Parathyroid adenoma (tissue), 2 donors: ENCODE results near the gene DPY19L3.

Experiments used
- H2AFZ ChIP-seq: fragments of 300-600 bp; sonication (generic); one replicate; pipeline ENCODE4 v1.7.0; 2017; ENCODE audit warnings: antibody characterized with exemption, mild to moderate bottlenecking
- H3K27ac ChIP-seq: fragments of 300-600 bp; sonication (generic); one replicate; pipeline ENCODE4 v1.7.0; 2017
- H3K27me3 ChIP-seq: fragments of 300-600 bp; sonication (generic); one replicate; pipeline ENCODE4 v1.7.0; 2017; ENCODE audit warnings: low read length; ENCODE audit not compliant: control insufficient read depth, insufficient read depth
- H3K36me3 ChIP-seq: fragments of 300-600 bp; sonication (generic); one replicate; pipeline ENCODE4 v1.7.0; 2017; ENCODE audit warnings: low read length; ENCODE audit not compliant: control insufficient read depth, insufficient read depth
- H3K4me1 ChIP-seq: fragments of 300-600 bp; sonication (generic); one replicate; pipeline ENCODE4 v1.7.0; 2017; ENCODE audit warnings: control low read depth
- H3K4me2 ChIP-seq: fragments of 300-600 bp; sonication (generic); one replicate; pipeline ENCODE4 v1.7.0; 2017; ENCODE audit warnings: low read length
- H3K4me3 ChIP-seq: fragments of 300-600 bp; sonication (generic); one replicate; pipeline ENCODE4 v1.7.0; 2017; ENCODE audit warnings: low read depth, low read length
- H3K79me2 ChIP-seq: fragments of 300-600 bp; sonication (generic); one replicate; pipeline ENCODE4 v1.7.0; 2017; ENCODE audit warnings: control low read depth
- H3K9ac ChIP-seq: fragments of 300-600 bp; sonication (generic); one replicate; pipeline ENCODE4 v1.7.0; 2017; ENCODE audit warnings: mild to moderate bottlenecking
- H3K9me3 ChIP-seq: fragments of 300-600 bp; sonication (generic); one replicate; pipeline ENCODE4 v1.7.0; 2017; ENCODE audit warnings: low read length; ENCODE audit not compliant: control insufficient read depth
- TF ChIP-seq, protein P1 (sequence below): fragments of 300-600 bp; sonication (generic); IDR thresholded peaks from one replicate; pipeline ENCODE4 v1.7.0; 2017; ENCODE audit warnings: antibody characterized with exemption, mild to moderate bottlenecking
- donor health status: primary hyperparathyroidism.

Gene DPY19L3

GRCh38 chr19:32403291-32403995 lies 2.1 kb upstream of the DPY19L3 start:
- H3K27ac ChIP-seq: no peak overlapping the region
- peaks cover 1% of the 10 kb centered on the region for H3K36me3 ChIP-seq
- H3K27me3 ChIP-seq: no peaks in the 10 kb centered on the region
- no peak overlapping the region for H3K4me3 ChIP-seq
- H3K9me3 ChIP-seq: no peaks in the 10 kb centered on the region
- TF ChIP-seq, protein P1, sequence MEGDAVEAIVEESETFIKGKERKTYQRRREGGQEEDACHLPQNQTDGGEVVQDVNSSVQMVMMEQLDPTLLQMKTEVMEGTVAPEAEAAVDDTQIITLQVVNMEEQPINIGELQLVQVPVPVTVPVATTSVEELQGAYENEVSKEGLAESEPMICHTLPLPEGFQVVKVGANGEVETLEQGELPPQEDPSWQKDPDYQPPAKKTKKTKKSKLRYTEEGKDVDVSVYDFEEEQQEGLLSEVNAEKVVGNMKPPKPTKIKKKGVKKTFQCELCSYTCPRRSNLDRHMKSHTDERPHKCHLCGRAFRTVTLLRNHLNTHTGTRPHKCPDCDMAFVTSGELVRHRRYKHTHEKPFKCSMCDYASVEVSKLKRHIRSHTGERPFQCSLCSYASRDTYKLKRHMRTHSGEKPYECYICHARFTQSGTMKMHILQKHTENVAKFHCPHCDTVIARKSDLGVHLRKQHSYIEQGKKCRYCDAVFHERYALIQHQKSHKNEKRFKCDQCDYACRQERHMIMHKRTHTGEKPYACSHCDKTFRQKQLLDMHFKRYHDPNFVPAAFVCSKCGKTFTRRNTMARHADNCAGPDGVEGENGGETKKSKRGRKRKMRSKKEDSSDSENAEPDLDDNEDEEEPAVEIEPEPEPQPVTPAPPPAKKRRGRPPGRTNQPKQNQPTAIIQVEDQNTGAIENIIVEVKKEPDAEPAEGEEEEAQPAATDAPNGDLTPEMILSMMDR: no peak
- no peaks in the 10 kb centered on the region for H3K4me1 ChIP-seq
- H2AFZ ChIP-seq: no peak overlapping the region
- H3K79me2 ChIP-seq: no peaks in the 10 kb centered on the region
- no peak overlapping the region for H3K9ac ChIP-seq
- H3K4me2 ChIP-seq: no peak overlapping the region

DNA sequence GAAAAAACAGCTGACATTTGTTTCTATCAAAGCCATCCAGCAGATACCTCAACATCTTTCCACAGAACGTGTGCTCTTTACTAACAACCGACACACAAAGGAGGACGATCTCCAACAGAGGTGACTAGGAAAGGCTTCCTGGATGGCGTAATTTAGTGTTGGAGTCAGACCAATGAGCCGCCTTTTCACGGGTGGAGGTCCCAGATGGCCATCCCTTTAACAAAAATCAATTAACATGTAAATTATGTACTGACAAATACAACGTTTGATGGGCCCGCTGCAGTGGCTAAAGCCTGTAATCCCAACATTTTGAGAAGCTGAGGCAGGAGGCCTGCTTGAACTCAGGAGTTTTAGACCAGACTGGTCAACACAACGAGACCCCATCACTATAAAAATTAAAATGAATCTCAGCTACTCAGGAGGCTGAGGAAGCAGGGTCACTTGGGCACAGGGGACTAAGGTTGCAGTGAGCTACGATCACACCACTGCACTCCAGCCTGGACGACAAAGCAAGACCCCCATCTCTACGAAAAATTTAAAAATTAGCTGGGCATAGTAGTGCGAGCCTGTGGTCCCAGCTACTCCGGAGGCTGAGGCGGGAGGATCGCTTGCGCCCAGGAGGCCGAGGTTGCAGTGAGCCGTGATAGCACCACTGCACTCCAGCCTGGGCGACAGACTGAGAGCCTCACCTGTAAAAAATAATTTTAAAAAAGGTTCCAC lies 1.2 kb upstream of the DPY19L3 start:
- Histone ChIP-seq H2AFZ (peak overlapping the region; percentile 96), H3K4me3 (peak overlapping the region; percentile 99), H3K9ac (peak overlapping the region; percentile 97), H3K79me2 (no peaks in the 10 kb centered on the region), H3K4me1 (no peaks in the 10 kb centered on the region), H3K9me3 (no peaks in the 10 kb centered on the region), H3K27me3 (no peaks in the 10 kb centered on the region), H3K4me2 (peak overlapping the region; percentile 91), H3K27ac (peak overlapping the region; percentile 97), H3K36me3 (peaks cover 2% of the 10 kb centered on the region)
- TF ChIP-seq, protein P1: no peak

GRCh38 chr19:32404933-32405430 lies 588 bp upstream of the DPY19L3 start:
- Histone ChIP-seq H3K79me2 (no peaks in the 10 kb centered on the region), H3K27me3 (no peaks in the 10 kb centered on the region), H2AFZ (peak overlapping the region; percentile 96), H3K4me3 (peak overlapping the region; percentile 99), H3K27ac (peak overlapping the region; percentile 97), H3K9ac (peak overlapping the region; percentile 97), H3K4me1 (no peaks in the 10 kb centered on the region), H3K9me3 (no peaks in the 10 kb centered on the region), H3K36me3 (peaks cover 2% of the 10 kb centered on the region), H3K4me2 (peak overlapping the region; percentile 91)
- TF ChIP-seq, protein P1: no peak

DNA sequence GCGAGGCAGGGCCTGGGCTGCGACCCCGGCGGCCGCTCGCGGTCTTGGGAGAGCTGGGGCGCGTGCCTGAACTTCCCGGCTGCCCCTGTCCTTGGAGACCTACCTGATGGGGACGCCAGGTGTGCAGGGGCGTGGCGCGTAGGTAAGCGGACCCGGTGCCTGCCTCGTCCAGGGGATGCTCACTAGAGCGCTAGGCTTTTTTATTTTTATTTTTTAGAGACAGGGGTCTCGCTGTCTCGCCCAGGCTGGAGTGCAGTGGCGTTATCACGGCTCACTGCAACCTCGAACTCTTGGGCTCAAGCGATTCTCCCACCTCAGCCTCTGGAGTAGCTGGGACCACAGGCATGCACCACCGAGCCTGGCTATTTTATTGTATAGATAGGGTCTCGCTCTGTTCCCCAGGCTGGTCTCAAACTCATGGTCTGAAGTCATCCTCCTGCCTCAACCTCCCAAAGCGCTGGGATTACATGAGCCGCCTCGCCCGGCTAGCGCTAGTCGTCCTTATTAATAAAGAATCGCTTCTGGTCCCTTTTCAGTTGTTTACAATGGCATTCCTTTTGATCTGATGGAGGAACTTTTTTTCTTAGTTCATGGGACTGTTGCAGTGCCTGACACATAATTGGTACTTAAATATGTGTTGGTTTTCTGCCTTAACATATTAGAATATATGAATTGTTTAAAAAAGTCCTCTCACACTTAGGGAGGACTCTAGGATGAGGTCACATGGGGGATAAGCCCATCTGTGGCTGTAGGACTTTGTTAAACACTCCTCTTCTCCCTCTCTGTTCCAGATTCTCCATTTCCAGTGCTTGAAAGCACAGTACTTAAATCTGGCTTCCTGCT lies 812 bp downstream of the DPY19L3 start:
- Histone ChIP-seq H3K36me3 (peaks cover 2% of the 10 kb centered on the region), H2AFZ (peak overlapping the region; percentile 91), H3K9ac (no peak overlapping the region), H3K4me3 (peak overlapping the region; percentile 69), H3K4me2 (peak overlapping the region; percentile 79), H3K27ac (peak overlapping the region; percentile 34), H3K27me3 (no peaks in the 10 kb centered on the region), H3K4me1 (no peaks in the 10 kb centered on the region), H3K9me3 (no peaks in the 10 kb centered on the region), H3K79me2 (no peaks in the 10 kb centered on the region)
- TF ChIP-seq, protein P1: no peak
